Measurements from ENCODE around the gene TBC1D7.

The TBC1D7 gene

DNA sequence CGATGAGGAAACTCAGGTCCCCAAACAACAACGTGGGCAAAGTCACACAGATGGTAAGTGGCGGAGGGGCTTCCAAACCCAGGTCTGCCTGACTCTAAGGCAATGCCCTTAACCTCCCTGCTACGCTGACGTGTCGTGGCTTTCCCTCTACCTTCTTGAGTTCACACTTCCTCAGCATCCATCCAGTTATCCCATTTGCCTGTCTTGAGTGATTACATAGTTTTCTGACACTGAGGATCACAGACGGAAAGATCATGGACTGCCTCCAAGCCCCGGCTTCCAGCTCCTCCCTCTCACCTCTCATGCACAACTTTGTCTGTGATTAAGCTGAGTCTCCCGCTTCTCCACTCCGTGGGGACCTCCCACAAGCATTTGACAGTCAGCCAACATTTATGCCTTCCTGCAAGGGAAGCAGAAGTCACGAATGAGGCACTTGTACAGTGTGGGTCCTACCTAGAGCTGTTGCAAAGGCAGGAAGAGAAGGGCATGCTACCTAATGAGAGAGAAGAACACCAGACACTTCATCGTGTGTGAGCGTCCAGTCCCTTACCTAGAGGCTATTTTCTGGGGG, 33.8 kb downstream of the TBC1D7 start:
- no peak for DNase-seq (ENCODE audit: extremely low read depth, insufficient read length)
- H3K4me3 ChIP-seq (replicated peaks; ENCODE audit: low read depth, low read length), result no peak overlapping the region
- no peaks in the 10 kb centered on the region for H3K27me3 ChIP-seq (replicated peaks; ENCODE audit: control insufficient read depth, insufficient read depth, low read length)
- TF ChIP-seq, protein P1, sequence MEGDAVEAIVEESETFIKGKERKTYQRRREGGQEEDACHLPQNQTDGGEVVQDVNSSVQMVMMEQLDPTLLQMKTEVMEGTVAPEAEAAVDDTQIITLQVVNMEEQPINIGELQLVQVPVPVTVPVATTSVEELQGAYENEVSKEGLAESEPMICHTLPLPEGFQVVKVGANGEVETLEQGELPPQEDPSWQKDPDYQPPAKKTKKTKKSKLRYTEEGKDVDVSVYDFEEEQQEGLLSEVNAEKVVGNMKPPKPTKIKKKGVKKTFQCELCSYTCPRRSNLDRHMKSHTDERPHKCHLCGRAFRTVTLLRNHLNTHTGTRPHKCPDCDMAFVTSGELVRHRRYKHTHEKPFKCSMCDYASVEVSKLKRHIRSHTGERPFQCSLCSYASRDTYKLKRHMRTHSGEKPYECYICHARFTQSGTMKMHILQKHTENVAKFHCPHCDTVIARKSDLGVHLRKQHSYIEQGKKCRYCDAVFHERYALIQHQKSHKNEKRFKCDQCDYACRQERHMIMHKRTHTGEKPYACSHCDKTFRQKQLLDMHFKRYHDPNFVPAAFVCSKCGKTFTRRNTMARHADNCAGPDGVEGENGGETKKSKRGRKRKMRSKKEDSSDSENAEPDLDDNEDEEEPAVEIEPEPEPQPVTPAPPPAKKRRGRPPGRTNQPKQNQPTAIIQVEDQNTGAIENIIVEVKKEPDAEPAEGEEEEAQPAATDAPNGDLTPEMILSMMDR (IDR thresholded peaks at IDR 0.05; ENCODE audit: insufficient read depth, low read length, poor library complexity, severe bottlenecking), result no peak
- peaks cover 26% of the 10 kb centered on the region for H3K36me3 ChIP-seq (ENCODE audit: control insufficient read depth, insufficient read depth, low read length)

DNA sequence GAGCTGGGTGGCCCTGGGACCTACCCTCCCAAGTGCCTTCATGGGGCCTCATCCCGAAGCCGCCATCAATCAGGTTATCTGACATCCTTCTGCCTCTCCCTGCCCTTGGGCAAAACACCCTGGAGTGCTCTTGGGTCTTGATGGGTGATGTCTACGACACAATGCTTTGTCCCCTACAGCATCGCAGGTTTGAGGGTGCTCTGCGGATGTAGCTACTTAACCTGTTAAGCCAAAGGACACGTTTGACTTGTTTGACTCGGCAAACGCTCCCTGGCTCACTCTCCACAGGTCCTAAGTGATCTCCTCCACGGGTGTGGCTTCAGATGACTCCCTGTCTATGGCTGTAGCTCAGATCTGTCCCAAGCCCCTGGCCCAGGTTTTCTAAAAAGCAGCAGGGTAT, 35.6 kb downstream of the TBC1D7 start:
- TF ChIP-seq, protein P1 (IDR thresholded peaks at IDR 0.05; ENCODE audit: insufficient read depth, low read length, poor library complexity, severe bottlenecking), result no peak
- no peak for DNase-seq (ENCODE audit: extremely low read depth, insufficient read length)
- H3K27me3 ChIP-seq (replicated peaks; ENCODE audit: control insufficient read depth, insufficient read depth, low read length), result no peaks in the 10 kb centered on the region
- H3K4me3 ChIP-seq (replicated peaks; ENCODE audit: low read depth, low read length), result no peak overlapping the region
- H3K36me3 ChIP-seq (ENCODE audit: control insufficient read depth, insufficient read depth, low read length), result peaks cover 30% of the 10 kb centered on the region

DNA sequence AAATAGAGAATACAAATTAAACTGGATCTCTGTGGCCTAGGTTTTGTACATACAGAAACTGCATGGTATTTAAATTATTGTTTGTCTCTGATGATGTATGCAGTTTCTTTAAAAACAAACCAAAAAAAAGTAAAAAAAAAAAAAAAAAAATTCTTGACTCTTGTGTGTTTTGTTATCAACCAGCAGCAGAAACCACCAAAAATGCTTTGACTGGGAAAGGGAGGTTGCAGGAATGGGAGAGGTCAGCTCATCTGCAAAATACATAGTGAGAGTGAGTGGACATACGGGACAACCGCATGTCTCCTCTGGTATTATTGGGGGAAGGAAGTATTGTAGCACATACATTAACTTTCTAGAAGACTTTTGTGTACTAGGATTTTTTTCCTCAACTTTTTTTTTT, 38.0 kb downstream of the TBC1D7 start:
- TF ChIP-seq, protein P1 (IDR thresholded peaks at IDR 0.05; ENCODE audit: insufficient read depth, low read length, poor library complexity, severe bottlenecking), result no peak
- Histone ChIP-seq H3K36me3 (ENCODE audit: control insufficient read depth, insufficient read depth, low read length) (peaks cover 35% of the 10 kb centered on the region), H3K4me3 (replicated peaks; ENCODE audit: low read depth, low read length) (no peak overlapping the region), H3K27me3 (replicated peaks; ENCODE audit: control insufficient read depth, insufficient read depth, low read length) (no peaks in the 10 kb centered on the region)
- DNase-seq (ENCODE audit: extremely low read depth, insufficient read length), result no peak

DNA sequence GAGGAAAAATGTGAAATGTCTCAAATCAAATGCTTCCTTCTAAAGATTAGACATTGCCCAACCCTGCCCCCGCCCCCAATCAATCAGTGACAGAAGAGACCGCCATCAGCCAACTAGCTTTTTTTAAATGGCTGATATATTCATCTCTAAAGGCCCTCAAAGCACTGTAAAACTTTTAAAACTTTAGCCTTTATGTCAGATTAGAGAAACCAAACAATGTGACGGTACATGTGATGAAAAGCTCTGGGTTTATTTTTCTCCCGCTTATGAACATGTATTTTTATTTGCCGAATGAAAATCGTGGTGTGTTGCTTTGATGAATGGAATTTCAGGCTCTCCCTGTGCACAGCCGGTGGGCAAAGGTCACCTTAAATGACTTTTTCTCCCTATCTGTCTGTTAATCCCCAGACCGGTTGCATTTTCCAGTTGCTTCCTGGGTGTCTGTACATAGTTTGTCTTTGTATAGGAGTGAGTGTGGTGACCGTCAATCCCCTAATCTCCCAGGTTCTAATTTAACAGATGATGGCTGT, 38.5 kb downstream of the TBC1D7 start:
- Histone ChIP-seq H3K4me3 (replicated peaks; ENCODE audit: low read depth, low read length) (no peak overlapping the region), H3K36me3 (ENCODE audit: control insufficient read depth, insufficient read depth, low read length) (peaks cover 37% of the 10 kb centered on the region), H3K27me3 (replicated peaks; ENCODE audit: control insufficient read depth, insufficient read depth, low read length) (no peaks in the 10 kb centered on the region)
- TF ChIP-seq, protein P1 (IDR thresholded peaks at IDR 0.05; ENCODE audit: insufficient read depth, low read length, poor library complexity, severe bottlenecking), result no peak
- no peak for DNase-seq (ENCODE audit: extremely low read depth, insufficient read length)

DNA sequence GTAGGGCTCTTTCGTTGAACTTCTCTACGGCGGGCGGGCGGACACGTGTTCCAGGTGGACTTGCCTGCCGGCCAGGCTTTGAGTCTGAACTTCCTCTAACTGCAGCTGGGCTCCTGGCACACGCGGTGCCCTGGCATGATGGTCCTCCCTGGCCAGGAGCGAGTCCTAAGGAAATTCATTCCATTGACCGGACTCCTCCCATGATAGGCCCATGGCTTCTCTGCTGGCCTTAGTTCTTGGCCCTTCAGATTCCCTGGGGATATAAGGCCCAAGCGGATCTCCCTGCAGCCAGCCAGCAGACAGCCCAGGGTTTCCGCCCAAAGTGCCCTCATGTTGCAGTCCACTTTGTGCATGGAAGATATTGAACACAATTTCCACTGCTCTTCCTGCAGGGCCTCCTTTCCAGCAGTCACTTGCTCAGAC, 39.4 kb downstream of the TBC1D7 start:
- DNase-seq (ENCODE audit: extremely low read depth, insufficient read length), result no peak
- Histone ChIP-seq H3K27me3 (replicated peaks; ENCODE audit: control insufficient read depth, insufficient read depth, low read length) (no peaks in the 10 kb centered on the region), H3K36me3 (ENCODE audit: control insufficient read depth, insufficient read depth, low read length) (peaks cover 31% of the 10 kb centered on the region), H3K4me3 (replicated peaks; ENCODE audit: low read depth, low read length) (no peak overlapping the region)
- TF ChIP-seq, protein P1 (IDR thresholded peaks at IDR 0.05; ENCODE audit: insufficient read depth, low read length, poor library complexity, severe bottlenecking), result no peak

DNA sequence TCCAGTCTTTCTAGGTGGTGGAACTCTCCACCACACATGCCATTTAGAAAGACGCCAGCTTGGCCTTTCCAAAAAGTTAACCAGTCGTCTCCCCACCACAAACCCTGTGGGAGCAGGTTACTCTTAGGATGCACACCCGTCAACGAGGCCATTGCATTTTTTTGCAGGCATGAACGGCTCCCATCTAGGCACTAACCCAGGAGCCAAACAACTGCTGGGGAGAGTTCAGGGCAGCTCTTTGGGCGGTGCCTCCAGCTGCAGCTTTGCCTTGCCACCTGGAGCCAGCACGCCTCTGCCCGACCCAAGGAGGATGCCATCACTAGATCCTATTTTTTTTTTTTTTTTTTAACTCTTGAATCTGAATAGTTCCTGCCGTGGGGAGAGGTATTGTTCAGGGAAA, 39.9 kb downstream of the TBC1D7 start:
- no peaks in the 10 kb centered on the region for H3K27me3 ChIP-seq (replicated peaks; ENCODE audit: control insufficient read depth, insufficient read depth, low read length)
- TF ChIP-seq, protein P1 (IDR thresholded peaks at IDR 0.05; ENCODE audit: insufficient read depth, low read length, poor library complexity, severe bottlenecking), result no peak
- H3K36me3 ChIP-seq (ENCODE audit: control insufficient read depth, insufficient read depth, low read length), result peaks cover 30% of the 10 kb centered on the region
- no peak overlapping the region for H3K4me3 ChIP-seq (replicated peaks; ENCODE audit: low read depth, low read length)
- no peak for DNase-seq (ENCODE audit: extremely low read depth, insufficient read length)
